NT2/D1 (cell line): Measurements from ENCODE around the gene AP5S1.
"Not testable (repeated sequence)": the region's sequence is repeated elsewhere in the genome, so short reads cannot be mapped to it uniquely, and the experiment has no call there.

ENCODE experiments used
- DNase-seq: peaks from one replicate; pipeline ENCODE4 v3.0.0-alpha.2; 2011; ENCODE audit warnings: low read depth, low spot score
- H3K27me3 ChIP-seq: 2 replicates; pipeline ENCODE4 v1.6.0; 2011; ENCODE audit warnings: mild to moderate bottlenecking; ENCODE audit not compliant: insufficient read length, insufficient read depth
- H3K36me3 ChIP-seq: 2 replicates; pipeline ENCODE4 v1.6.1; 2011; ENCODE audit warnings: mild to moderate bottlenecking, low read length, mixed read lengths; ENCODE audit not compliant: insufficient read depth, insufficient read length
- H3K4me1 ChIP-seq: 2 replicates; pipeline ENCODE4 v1.5.1; 2011; ENCODE audit not compliant: insufficient read depth, insufficient read length
- H3K4me3 ChIP-seq: 2 replicates; pipeline ENCODE4 v1.5.1; 2011; ENCODE audit warnings: low read depth; ENCODE audit not compliant: insufficient read length
- H3K9ac ChIP-seq: 2 replicates; pipeline ENCODE4 v1.6.0; 2011; ENCODE audit warnings: low read depth; ENCODE audit not compliant: insufficient read length
- H3K9me3 ChIP-seq: 2 replicates; pipeline ENCODE4 v1.5.1; 2011; ENCODE audit warnings: mild to moderate bottlenecking, low read length; ENCODE audit not compliant: insufficient read depth
- SUZ12 ChIP-seq: IDR thresholded peaks from 2 replicates; pipeline ENCODE4 v1.6.1; 2011; ENCODE audit not compliant: insufficient read length, insufficient read depth; ENCODE audit errors: extremely low read depth
- YY1 ChIP-seq: IDR thresholded peaks from 2 replicates; pipeline ENCODE4 v1.6.1; 2011; ENCODE audit not compliant: insufficient read length, insufficient read depth
- ZNF274 ChIP-seq: IDR thresholded peaks from 2 replicates; pipeline ENCODE4 v1.6.1; 2011; ENCODE audit warnings: mild to moderate bottlenecking, low read depth, low read length

The AP5S1 gene

GRCh38 chr20:3785240-3786125 lies 34.9 kb upstream of the AP5S1 start:
- DNase-seq = no peak
- Histone ChIP-seq H3K4me3 (peak overlapping the region; percentile 70), H3K9ac (peak overlapping the region; percentile 80)

GRCh38 chr20:3786126-3786484 lies 34.2 kb upstream of the AP5S1 start:
- Histone ChIP-seq H3K9ac (peak overlapping the region; percentile 80), H3K9me3 (no peaks in the 10 kb centered on the region; the same call in 1 of the 2 replicates), H3K36me3 (peaks cover 19% of the 10 kb centered on the region), H3K4me1 (peaks cover 8% of the 10 kb centered on the region), H3K27me3 (peaks cover 16% of the 10 kb centered on the region), H3K4me3 (peak overlapping the region; percentile 70)
- TF ChIP-seq YY1 (no peak), SUZ12 (no peak), ZNF274 (no peak)
- DNase-seq = no peak

More at GRCh38 chr20:3785240-3786125, 34.9 kb upstream of the AP5S1 start:
- H3K4me1 ChIP-seq = peaks cover 10% of the 10 kb centered on the region
- H3K9me3 ChIP-seq = no peaks in the 10 kb centered on the region; the same call in 1 of the 2 replicates
- H3K27me3 ChIP-seq = peaks cover 19% of the 10 kb centered on the region
- peaks cover 19% of the 10 kb centered on the region for H3K36me3 ChIP-seq
- TF ChIP-seq YY1 (no peak), SUZ12 (no peak), ZNF274 (no peak)

- H3K9me3 ChIP-seq = no peaks in the 10 kb centered on the region; the same call in 1 of the 2 replicates
- peaks cover 16% of the 10 kb centered on the region for H3K27me3 ChIP-seq
- TF ChIP-seq ZNF274 (no peak), YY1 (no peak), SUZ12 (no peak)
- H3K36me3 ChIP-seq = peaks cover 19% of the 10 kb centered on the region
- DNase-seq = peak; percentile 81
- H3K4me1 ChIP-seq = peaks cover 8% of the 10 kb centered on the region
- H3K9ac ChIP-seq = peak within 1 kb of the TSS; percentile 80
- H3K4me3 ChIP-seq = peak within 1 kb of the TSS; percentile 70
Measured at GRCh38 chr20:3786665-3787323, 33.6 kb upstream of the AP5S1 start, which contains the start of gene CENPB. Gene CENPB, minus strand, starts transcription at chr20:3786740. Its CDS starts 257 bp downstream, at chr20:3786483.

GRCh38 chr20:3787324-3788014 lies 32.9 kb upstream of the AP5S1 start:
- H3K27me3 ChIP-seq = peaks cover 16% of the 10 kb centered on the region
- H3K4me3 ChIP-seq = no peak overlapping the region
- TF ChIP-seq ZNF274 = no peak
- no peak for TF ChIP-seq SUZ12
- TF ChIP-seq YY1 = no peak
- H3K36me3 ChIP-seq = peaks cover 19% of the 10 kb centered on the region
- no peak overlapping the region for H3K9ac ChIP-seq
- DNase-seq = no peak
- no peaks in the 10 kb centered on the region; the same call in 1 of the 2 replicates for H3K9me3 ChIP-seq
- H3K4me1 ChIP-seq = peaks cover 8% of the 10 kb centered on the region

- DNase-seq = no peak
- Histone ChIP-seq H3K4me3 (no peak overlapping the region), H3K27me3 (peaks cover 16% of the 10 kb centered on the region), H3K36me3 (peaks cover 15% of the 10 kb centered on the region), H3K4me1 (peaks cover 8% of the 10 kb centered on the region), H3K9ac (no peak overlapping the region), H3K9me3 (no peaks in the 10 kb centered on the region; the same call in 1 of the 2 replicates)
- TF ChIP-seq ZNF274 (no peak), YY1 (no peak), SUZ12 (no peak)
Measured at GRCh38 chr20:3788685-3789155, 31.6 kb upstream of the AP5S1 start.

- not testable (repeated sequence) for H3K9ac ChIP-seq, DNase-seq, H3K9me3 ChIP-seq, H3K4me3 ChIP-seq, H3K4me1 ChIP-seq
- peaks cover 13% of the 10 kb centered on the region for H3K36me3 ChIP-seq
- peaks cover 16% of the 10 kb centered on the region for H3K27me3 ChIP-seq
Measured at GRCh38 chr20:3789201-3789600, 31.1 kb upstream of the AP5S1 start.

GRCh38 chr20:3794168-3794567 lies 26.2 kb upstream of the AP5S1 start:
- H3K9me3 ChIP-seq, H3K4me1 ChIP-seq, H3K4me3 ChIP-seq, DNase-seq, H3K9ac ChIP-seq, H3K27me3 ChIP-seq: not testable (repeated sequence)
- H3K36me3 ChIP-seq = peaks cover 10% of the 10 kb centered on the region
